Heart left ventricle (tissue), 13 donors: ENCODE data around the gene KMO.

Experiments used
- POLR2A ChIP-seq, 2 donors: fragments of 450-650 bp; IDR thresholded peaks; one replicate each; pipeline ENCODE4 v1.6.1; 2017; ENCODE audit warnings: antibody characterized with exemption in 2 of 2, mild to moderate bottlenecking in 2 of 2, moderate library complexity in 2 of 2
- TF ChIP-seq, protein P1 (sequence below), 12 donors: fragments of 200-600 bp; sonication (generic) in 4 of 12; IDR thresholded peaks; one replicate each; pipeline versions ENCODE4 v1.5.0 to v1.8.0; 2018 to 2022; ENCODE audit warnings: antibody characterized with exemption in 12 of 12, mild to moderate bottlenecking in 5 of 12
- donor health status: ischemic (EF 13 %, LVEDD 7.1; RV severe dilation, severe dysfunction).
- donor health status: DM: no; HTN: yes; CAD: no.
- donor health status: DM: no; HTN: no; CAD: no.
- donor health status: ischemic (EF 25% LVEDD 6.9; RV normal size, moderate dysfunction).
- donor health status: ischemic (EF 25% LVEDD 5.7; RV mildly dilated, moderate dysfunction).
- donor health status: ischemic (EF 35%, LVEDD 5.7; RV mildly dilated, moderate dysfunction).
- donor health status: nonischemic (EF 11% LVEDD 7.7; RV severe dilation, severe dysfunction).
- donor health status: DM: yes; HTN: yes; CAD: no.
- donor health status: PGD.
- donor health status: ischemic (EF 29% LVEDD 5.4; RV normal size, mild dysfunction).
- donor health status: nonischemic (EF 23%, LVEDD 6.1; RV moderate dilation, normal function).

- no peak for TF ChIP-seq POLR2A (IDR thresholded peaks at IDR 0.05)
- TF ChIP-seq, protein P1, sequence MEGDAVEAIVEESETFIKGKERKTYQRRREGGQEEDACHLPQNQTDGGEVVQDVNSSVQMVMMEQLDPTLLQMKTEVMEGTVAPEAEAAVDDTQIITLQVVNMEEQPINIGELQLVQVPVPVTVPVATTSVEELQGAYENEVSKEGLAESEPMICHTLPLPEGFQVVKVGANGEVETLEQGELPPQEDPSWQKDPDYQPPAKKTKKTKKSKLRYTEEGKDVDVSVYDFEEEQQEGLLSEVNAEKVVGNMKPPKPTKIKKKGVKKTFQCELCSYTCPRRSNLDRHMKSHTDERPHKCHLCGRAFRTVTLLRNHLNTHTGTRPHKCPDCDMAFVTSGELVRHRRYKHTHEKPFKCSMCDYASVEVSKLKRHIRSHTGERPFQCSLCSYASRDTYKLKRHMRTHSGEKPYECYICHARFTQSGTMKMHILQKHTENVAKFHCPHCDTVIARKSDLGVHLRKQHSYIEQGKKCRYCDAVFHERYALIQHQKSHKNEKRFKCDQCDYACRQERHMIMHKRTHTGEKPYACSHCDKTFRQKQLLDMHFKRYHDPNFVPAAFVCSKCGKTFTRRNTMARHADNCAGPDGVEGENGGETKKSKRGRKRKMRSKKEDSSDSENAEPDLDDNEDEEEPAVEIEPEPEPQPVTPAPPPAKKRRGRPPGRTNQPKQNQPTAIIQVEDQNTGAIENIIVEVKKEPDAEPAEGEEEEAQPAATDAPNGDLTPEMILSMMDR (IDR thresholded peaks at IDR 0.05) = no peak
Measured at GRCh38 chr1:241586905-241587512, 54.8 kb downstream of the KMO start.
